Stimulated activated CD4-positive, alpha-beta T cell treated with anti-CD3 and anti-CD28 coated beads, Interleukin-15, amount 100 ng/mL, for 1 hour (primary cell): Measurements from ENCODE around the gene MRPS27.
"Not testable (repeated sequence)": the region's sequence is repeated elsewhere in the genome, so short reads cannot be mapped to it uniquely, and the experiment has no call there.

Experiments used
- DNase-seq, 2 donors: peaks; one replicate each; pipeline ENCODE4 v3.0.0-alpha.2; 2020; ENCODE audit warnings: low read depth in 1 of 2, low spot score in 1 of 2

MRPS27 gene

GRCh38 chr5:72325566-72326305 lies 5.7 kb upstream of the MRPS27 start:
- no peak for DNase-seq

- no peak for DNase-seq
Observed at GRCh38 chr5:72324189-72324825, 4.3 kb upstream of the MRPS27 start.

GRCh38 chr5:72319435-72319975 lies 535 bp downstream of the MRPS27 start:
- peak in 1 of 2 donors; percentile 20 for DNase-seq

- DNase-seq: no peak
Observed at GRCh38 chr5:72314571-72315172, 5.4 kb downstream of the MRPS27 start.

- no peak for DNase-seq
Observed at GRCh38 chr5:72313141-72313540, 6.9 kb downstream of the MRPS27 start.

GRCh38 chr5:72308853-72309191 lies 11.2 kb downstream of the MRPS27 start:
- DNase-seq: no peak

GRCh38 chr5:72307968-72308852 lies 11.8 kb downstream of the MRPS27 start:
- DNase-seq: peak; percentile 90 to 93

GRCh38 chr5:72307573-72307967 lies 12.5 kb downstream of the MRPS27 start:
- no peak for DNase-seq

- no peak for DNase-seq
Observed at GRCh38 chr5:72305194-72306142, 14.6 kb downstream of the MRPS27 start.

- DNase-seq: no peak
Observed at GRCh38 chr5:72302171-72302570, 17.9 kb downstream of the MRPS27 start.

GRCh38 chr5:72301557-72301956 lies 18.5 kb downstream of the MRPS27 start:
- no peak for DNase-seq

GRCh38 chr5:72300590-72301339 lies 19.3 kb downstream of the MRPS27 start:
- no peak for DNase-seq

GRCh38 chr5:72298711-72299110 lies 21.3 kb downstream of the MRPS27 start:
- no peak for DNase-seq

- DNase-seq: not testable (repeated sequence)
Observed at GRCh38 chr5:72298136-72298535, 21.9 kb downstream of the MRPS27 start.

GRCh38 chr5:72296256-72296655 lies 23.8 kb downstream of the MRPS27 start:
- DNase-seq: no peak

- DNase-seq: no peak
Observed at GRCh38 chr5:72295539-72295938, 24.5 kb downstream of the MRPS27 start.

- no peak for DNase-seq
Observed at GRCh38 chr5:72294473-72294872, 25.6 kb downstream of the MRPS27 start.

GRCh38 chr5:72293495-72294055 lies 26.5 kb downstream of the MRPS27 start:
- no peak for DNase-seq

- DNase-seq: no peak
Observed at GRCh38 chr5:72292411-72292810, 27.6 kb downstream of the MRPS27 start.
